Measurements from ENCODE around the gene TMCC1.
"Not testable (repeated sequence)": the region's sequence is repeated elsewhere in the genome, so short reads cannot be mapped to it uniquely, and the experiment has no call there.

The TMCC1 gene

DNA sequence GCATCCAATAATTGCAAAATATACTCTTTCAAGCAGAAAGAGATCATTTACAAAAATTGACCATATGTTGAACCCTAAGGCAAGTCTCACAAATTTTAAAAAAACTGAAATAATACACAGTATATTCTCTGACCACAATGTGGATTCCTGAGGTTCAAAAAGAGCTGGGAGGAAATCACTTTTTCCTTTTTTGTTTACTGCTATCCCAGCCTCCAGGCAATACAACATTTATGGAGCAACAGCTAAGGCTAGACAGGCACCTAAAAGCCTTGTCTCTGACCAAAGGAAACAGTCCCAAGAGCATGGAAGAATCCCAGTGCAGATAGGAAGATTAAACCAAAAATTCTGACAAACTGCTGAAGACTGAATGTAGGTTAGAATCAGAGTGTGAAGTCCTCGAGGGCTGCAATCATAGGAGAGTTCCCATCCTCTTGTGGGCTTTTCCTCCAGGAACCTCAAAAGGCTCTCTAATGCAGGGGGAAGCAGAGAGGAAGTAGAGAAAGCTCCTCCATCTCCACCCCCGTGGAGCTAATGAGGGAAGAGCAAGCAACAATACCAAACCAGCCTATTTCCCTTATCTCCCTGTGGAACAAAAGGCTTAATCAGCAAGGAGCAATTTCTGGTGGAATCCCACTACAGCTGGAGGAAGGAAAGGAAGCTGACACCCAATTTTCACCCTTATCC, 57.0 kb downstream of the TMCC1 start:
- H3K27ac ChIP-seq, result 0 out of 2 replicates have a peak overlapping the region, but pooled peaks have one; percentile 6
- no peaks in the 10 kb centered on the region for H3K9me3 ChIP-seq (ENCODE audit: low read depth, low read length)
- peak overlapping the region; percentile 23 for H3K4me3 ChIP-seq
- 0 out of 2 replicates have a peak, but pooled peaks cover 3% of the 10 kb centered on the region for H3K36me3 ChIP-seq (ENCODE audit: insufficient read depth, low read length)
- no peak for DNase-seq (ENCODE audit: low read depth, low spot score)
- no peak overlapping the region for H3K9ac ChIP-seq (ENCODE audit: insufficient read length)
- TF ChIP-seq POLR2AphosphoS5 (IDR thresholded peaks at IDR 0.05; ENCODE audit: borderline replicate concordance, low read depth, low read length), result no peak
- TF ChIP-seq EZH2 (IDR thresholded peaks at IDR 0.05), result no peak
- TF ChIP-seq FOXP2 (optimal IDR thresholded peaks at IDR 0.05; ENCODE audit: control extremely low read depth, extremely low read length, insufficient read depth), result no peak

DNA sequence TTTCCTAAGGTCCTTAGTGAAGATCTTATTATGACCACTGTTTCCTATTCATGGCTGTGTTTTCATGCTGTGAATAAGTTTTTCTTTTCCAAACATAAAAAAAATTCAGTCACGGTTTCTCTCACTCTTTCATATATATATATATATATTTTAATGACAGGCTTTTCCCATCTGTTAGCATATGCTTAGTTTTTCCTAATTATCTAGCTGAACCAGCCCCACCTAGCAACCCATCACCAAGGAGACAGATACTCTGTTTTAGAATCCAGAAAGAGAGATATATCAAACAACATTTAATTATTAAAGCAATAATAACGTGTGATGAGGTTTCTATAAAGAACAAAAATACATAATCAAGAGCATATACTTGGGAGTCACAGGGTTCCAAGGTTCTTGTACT, 58.3 kb downstream of the TMCC1 start:
- Histone ChIP-seq H3K4me3 (no peak overlapping the region), H3K36me3 (ENCODE audit: insufficient read depth, low read length) (no peaks in the 10 kb centered on the region), H3K9ac (ENCODE audit: insufficient read length) (no peak overlapping the region), H3K27ac (no peak overlapping the region), H3K9me3 (ENCODE audit: low read depth, low read length) (no peaks in the 10 kb centered on the region)
- no peak for TF ChIP-seq POLR2AphosphoS5 (IDR thresholded peaks at IDR 0.05; ENCODE audit: borderline replicate concordance, low read depth, low read length)
- no peak for TF ChIP-seq FOXP2 (optimal IDR thresholded peaks at IDR 0.05; ENCODE audit: control extremely low read depth, extremely low read length, insufficient read depth)
- TF ChIP-seq EZH2 (IDR thresholded peaks at IDR 0.05), result no peak
- no peak for DNase-seq (ENCODE audit: low read depth, low spot score)

DNA sequence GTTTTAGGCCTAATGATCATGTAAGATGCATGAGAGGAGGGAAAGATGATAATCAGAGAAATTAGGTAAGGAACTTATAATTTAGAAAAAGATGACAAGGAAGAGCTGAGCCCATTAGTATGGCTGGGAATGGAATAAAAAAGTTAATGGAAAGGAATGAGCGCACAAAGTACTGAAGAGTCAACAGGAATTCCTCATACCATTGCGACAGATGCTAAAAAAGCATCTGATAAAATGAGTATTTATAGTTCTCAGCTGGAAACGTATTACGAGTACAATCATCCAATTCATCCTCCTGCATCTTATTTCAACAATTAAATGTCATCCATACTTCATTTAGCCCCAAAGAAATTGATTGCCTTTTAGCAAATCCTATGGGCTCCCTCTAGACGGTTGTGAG, 58.9 kb downstream of the TMCC1 start:
- Histone ChIP-seq H3K36me3 (ENCODE audit: insufficient read depth, low read length) (no peaks in the 10 kb centered on the region), H3K27ac (no peak overlapping the region), H3K9ac (ENCODE audit: insufficient read length) (no peak overlapping the region), H3K4me3 (no peak overlapping the region), H3K9me3 (ENCODE audit: low read depth, low read length) (no peaks in the 10 kb centered on the region)
- TF ChIP-seq FOXP2 (optimal IDR thresholded peaks at IDR 0.05; ENCODE audit: control extremely low read depth, extremely low read length, insufficient read depth) (no peak), EZH2 (IDR thresholded peaks at IDR 0.05) (no peak), POLR2AphosphoS5 (IDR thresholded peaks at IDR 0.05; ENCODE audit: borderline replicate concordance, low read depth, low read length) (no peak)
- DNase-seq (ENCODE audit: low read depth, low spot score), result no peak

DNA sequence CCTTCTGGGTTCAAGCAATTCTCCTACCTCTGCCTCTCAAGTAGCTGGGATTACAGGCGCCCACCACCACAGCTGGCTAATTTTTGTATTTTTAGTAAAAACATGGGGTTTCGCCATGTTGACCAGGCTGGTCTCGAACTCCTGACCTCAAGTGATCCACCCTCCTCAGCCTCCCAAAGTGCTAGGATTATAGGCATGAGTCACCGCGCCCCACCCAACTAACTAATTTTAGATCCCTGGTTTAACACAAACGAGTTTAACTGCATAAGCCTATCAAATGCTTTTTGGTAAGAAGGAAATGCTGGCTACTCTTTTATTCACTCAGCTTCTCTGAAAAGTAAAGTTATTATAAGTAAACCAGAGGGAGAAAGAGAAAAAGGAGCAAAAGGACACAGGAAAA, 61.6 kb downstream of the TMCC1 start:
- DNase-seq (ENCODE audit: low read depth, low spot score); H3K36me3 ChIP-seq (ENCODE audit: insufficient read depth, low read length); H3K9me3 ChIP-seq (ENCODE audit: low read depth, low read length); H3K27ac ChIP-seq; H3K9ac ChIP-seq (ENCODE audit: insufficient read length); H3K4me3 ChIP-seq: not testable (repeated sequence)

GRCh38 chr3:129831503-129831902, 62.0 kb downstream of the TMCC1 start:
- H3K36me3 ChIP-seq (ENCODE audit: insufficient read depth, low read length), result no peaks in the 10 kb centered on the region
- no peak overlapping the region for H3K4me3 ChIP-seq
- TF ChIP-seq POLR2AphosphoS5 (IDR thresholded peaks at IDR 0.05; ENCODE audit: borderline replicate concordance, low read depth, low read length) (no peak), EZH2 (IDR thresholded peaks at IDR 0.05) (no peak), FOXP2 (optimal IDR thresholded peaks at IDR 0.05; ENCODE audit: control extremely low read depth, extremely low read length, insufficient read depth) (no peak)
- H3K27ac ChIP-seq, result no peak overlapping the region
- H3K9me3 ChIP-seq (ENCODE audit: low read depth, low read length), result no peaks in the 10 kb centered on the region
- DNase-seq (ENCODE audit: low read depth, low spot score), result no peak
- H3K9ac ChIP-seq (ENCODE audit: insufficient read length), result no peak overlapping the region

DNA sequence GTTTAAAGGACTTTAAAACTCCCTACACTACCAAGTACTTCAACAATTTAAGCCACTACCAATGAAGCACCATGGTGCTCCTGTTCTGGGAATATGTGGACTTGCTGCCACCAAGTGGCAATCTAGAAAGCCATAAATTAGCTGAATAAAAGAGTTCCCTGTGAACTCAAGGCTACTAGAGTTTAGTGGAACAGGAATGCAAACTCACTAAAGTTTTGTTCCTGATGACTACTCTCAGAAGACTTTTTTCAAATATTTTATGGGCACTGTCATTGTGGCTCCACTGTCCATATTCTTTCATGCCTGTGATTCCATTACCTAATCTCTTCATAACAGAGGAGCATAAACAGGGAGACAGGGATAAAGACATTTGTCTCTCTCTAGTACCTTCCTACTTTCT, 63.9 kb downstream of the TMCC1 start:
- Histone ChIP-seq H3K4me3 (no peak overlapping the region), H3K36me3 (ENCODE audit: insufficient read depth, low read length) (no peaks in the 10 kb centered on the region), H3K27ac (no peak overlapping the region), H3K9ac (ENCODE audit: insufficient read length) (peak overlapping the region; percentile 17), H3K9me3 (ENCODE audit: low read depth, low read length) (no peaks in the 10 kb centered on the region)
- DNase-seq (ENCODE audit: low read depth, low spot score), result peak; percentile 71
- TF ChIP-seq POLR2AphosphoS5 (IDR thresholded peaks at IDR 0.05; ENCODE audit: borderline replicate concordance, low read depth, low read length) (no peak), FOXP2 (optimal IDR thresholded peaks at IDR 0.05; ENCODE audit: control extremely low read depth, extremely low read length, insufficient read depth) (no peak), EZH2 (IDR thresholded peaks at IDR 0.05) (no peak)

- H3K4me3 ChIP-seq, result no peak overlapping the region
- peak overlapping the region; percentile 7 for H3K9ac ChIP-seq (ENCODE audit: insufficient read length)
- TF ChIP-seq POLR2AphosphoS5 (IDR thresholded peaks at IDR 0.05; ENCODE audit: borderline replicate concordance, low read depth, low read length) (no peak), EZH2 (IDR thresholded peaks at IDR 0.05) (no peak), FOXP2 (optimal IDR thresholded peaks at IDR 0.05; ENCODE audit: control extremely low read depth, extremely low read length, insufficient read depth) (no peak)
- H3K36me3 ChIP-seq (ENCODE audit: insufficient read depth, low read length), result no peaks in the 10 kb centered on the region
- no peaks in the 10 kb centered on the region for H3K9me3 ChIP-seq (ENCODE audit: low read depth, low read length)
- no peak for DNase-seq (ENCODE audit: low read depth, low spot score)
- no peak overlapping the region for H3K27ac ChIP-seq
Observed at GRCh38 chr3:129827765-129828164, 65.7 kb downstream of the TMCC1 start.

GRCh38 chr3:129824926-129825541, 68.5 kb downstream of the TMCC1 start:
- Histone ChIP-seq H3K9me3 (ENCODE audit: low read depth, low read length) (no peaks in the 10 kb centered on the region), H3K27ac (no peak overlapping the region), H3K9ac (ENCODE audit: insufficient read length) (no peak overlapping the region), H3K36me3 (ENCODE audit: insufficient read depth, low read length) (no peaks in the 10 kb centered on the region), H3K4me3 (no peak overlapping the region)
- TF ChIP-seq EZH2 (IDR thresholded peaks at IDR 0.05), result no peak
- no peak for TF ChIP-seq FOXP2 (optimal IDR thresholded peaks at IDR 0.05; ENCODE audit: control extremely low read depth, extremely low read length, insufficient read depth)
- no peak for DNase-seq (ENCODE audit: low read depth, low spot score)

DNA sequence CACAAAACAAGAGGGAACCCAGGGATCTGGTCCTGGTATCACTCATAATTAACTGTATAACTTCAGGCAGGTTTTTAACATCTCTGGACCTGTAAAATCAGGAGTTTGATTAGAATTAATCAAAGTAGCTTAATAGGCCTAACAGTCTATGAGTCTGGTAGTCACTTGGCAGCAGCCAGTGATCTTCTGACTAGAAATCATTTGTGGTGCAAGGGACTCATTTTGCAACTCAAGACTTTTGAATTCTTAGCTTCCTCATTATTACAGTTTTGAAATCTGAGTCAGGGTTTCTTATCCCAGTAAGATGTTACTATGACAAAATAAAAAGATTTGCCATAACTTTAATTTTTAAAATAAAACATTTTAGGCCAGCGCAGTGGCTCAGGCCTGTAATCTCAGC, 70.8 kb downstream of the TMCC1 start:
- no peak overlapping the region for H3K9ac ChIP-seq (ENCODE audit: insufficient read length)
- H3K4me3 ChIP-seq, result no peak overlapping the region
- no peak overlapping the region for H3K27ac ChIP-seq
- H3K36me3 ChIP-seq (ENCODE audit: insufficient read depth, low read length), result no peaks in the 10 kb centered on the region
- no peaks in the 10 kb centered on the region for H3K9me3 ChIP-seq (ENCODE audit: low read depth, low read length)
- no peak for DNase-seq (ENCODE audit: low read depth, low spot score)
- TF ChIP-seq POLR2AphosphoS5 (IDR thresholded peaks at IDR 0.05; ENCODE audit: borderline replicate concordance, low read depth, low read length) (no peak), FOXP2 (optimal IDR thresholded peaks at IDR 0.05; ENCODE audit: control extremely low read depth, extremely low read length, insufficient read depth) (no peak), EZH2 (IDR thresholded peaks at IDR 0.05) (no peak)
